ENCODE measurements around the gene NDOR1.

DNA sequence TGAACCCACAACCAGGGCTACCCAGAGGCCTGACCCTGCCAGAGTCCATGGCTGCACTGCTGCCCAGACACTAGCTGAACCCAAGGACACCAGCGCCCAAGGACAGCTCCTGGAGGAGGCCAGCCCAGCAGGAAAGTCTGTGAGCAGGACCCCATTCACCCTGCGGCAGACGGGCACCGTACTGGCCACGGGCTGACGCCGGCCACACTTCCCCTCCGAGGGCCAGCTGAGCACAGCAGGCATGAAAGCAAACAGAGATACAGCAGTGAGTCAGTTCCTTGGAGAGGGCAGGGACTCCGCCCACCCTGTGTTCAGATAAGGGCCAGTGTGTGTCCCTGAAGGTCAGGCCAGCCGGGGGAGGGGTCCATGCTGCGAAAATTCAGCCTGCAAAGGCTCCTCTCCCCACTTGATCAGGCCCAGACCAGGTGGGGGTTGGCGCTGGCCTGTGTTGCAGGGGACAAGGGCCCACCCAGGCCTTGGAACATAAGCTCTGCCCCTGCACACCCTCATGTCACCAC is 13.3 kb downstream of the NDOR1 start:
- TF ChIP-seq POLR2A (IDR thresholded peaks at IDR 0.05) (no peak), EP300 (IDR thresholded peaks at IDR 0.05) (no peak)
- TF ChIP-seq, protein P1, sequence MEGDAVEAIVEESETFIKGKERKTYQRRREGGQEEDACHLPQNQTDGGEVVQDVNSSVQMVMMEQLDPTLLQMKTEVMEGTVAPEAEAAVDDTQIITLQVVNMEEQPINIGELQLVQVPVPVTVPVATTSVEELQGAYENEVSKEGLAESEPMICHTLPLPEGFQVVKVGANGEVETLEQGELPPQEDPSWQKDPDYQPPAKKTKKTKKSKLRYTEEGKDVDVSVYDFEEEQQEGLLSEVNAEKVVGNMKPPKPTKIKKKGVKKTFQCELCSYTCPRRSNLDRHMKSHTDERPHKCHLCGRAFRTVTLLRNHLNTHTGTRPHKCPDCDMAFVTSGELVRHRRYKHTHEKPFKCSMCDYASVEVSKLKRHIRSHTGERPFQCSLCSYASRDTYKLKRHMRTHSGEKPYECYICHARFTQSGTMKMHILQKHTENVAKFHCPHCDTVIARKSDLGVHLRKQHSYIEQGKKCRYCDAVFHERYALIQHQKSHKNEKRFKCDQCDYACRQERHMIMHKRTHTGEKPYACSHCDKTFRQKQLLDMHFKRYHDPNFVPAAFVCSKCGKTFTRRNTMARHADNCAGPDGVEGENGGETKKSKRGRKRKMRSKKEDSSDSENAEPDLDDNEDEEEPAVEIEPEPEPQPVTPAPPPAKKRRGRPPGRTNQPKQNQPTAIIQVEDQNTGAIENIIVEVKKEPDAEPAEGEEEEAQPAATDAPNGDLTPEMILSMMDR (IDR thresholded peaks at IDR 0.05), result no peak
